NCI-H524 treated with DMSO at 0.1 percent for 48 hours (cell line): ENCODE data around the gene FOLR1.

ENCODE experiments used
- DNase-seq: peaks from one replicate; lab custom pipeline; 2025; lab: John Stamatoyannopoulos, UW

Gene FOLR1

DNA sequence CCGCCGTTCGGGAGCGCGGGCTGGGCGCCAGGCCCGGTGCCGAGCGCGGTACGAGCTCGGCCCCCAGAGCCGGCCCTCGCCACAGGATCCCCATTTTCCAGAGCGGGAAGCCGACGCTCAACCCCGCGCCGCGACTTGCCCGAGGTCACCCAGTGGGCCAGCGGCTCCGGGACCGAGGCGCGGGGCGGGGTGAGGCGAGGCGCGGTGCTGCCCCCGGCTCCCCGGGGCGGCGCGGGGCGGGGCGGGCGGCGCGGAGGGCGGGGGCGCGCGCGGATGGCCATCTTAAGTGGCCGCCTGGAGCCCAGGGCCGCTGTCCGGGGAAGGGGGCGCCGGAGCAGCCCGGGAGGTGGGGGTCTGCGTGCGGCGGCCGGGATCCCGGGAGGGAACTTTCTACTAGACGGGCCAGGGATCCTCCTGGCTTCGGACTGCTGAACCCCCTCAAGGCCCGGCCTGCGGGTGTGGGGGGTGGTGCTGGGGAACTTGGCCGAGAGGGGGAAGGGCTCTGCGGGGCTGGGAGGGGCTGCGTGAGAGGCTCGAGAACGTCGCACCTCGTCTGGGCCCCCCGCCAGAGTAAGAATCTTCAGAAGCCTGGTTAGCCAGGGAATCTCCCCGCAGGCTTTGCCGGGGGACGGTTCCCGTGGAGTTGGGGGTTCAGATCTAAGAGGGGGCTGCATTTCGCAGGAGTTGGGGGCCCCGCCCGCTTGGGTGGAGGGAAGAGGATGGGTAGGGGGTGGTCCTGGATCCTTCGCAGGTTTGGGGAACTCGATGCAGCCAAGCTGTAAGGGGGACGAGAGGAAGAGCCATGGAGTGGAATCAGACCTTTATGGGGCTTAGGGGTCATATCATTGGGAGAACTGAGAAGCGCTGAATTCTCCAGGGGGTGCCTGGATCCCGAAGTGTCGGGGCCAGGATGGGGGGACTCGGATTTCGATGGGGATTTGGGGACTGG, 31.9 kb downstream of the FOLR1 start:
- no peak for DNase-seq

DNA sequence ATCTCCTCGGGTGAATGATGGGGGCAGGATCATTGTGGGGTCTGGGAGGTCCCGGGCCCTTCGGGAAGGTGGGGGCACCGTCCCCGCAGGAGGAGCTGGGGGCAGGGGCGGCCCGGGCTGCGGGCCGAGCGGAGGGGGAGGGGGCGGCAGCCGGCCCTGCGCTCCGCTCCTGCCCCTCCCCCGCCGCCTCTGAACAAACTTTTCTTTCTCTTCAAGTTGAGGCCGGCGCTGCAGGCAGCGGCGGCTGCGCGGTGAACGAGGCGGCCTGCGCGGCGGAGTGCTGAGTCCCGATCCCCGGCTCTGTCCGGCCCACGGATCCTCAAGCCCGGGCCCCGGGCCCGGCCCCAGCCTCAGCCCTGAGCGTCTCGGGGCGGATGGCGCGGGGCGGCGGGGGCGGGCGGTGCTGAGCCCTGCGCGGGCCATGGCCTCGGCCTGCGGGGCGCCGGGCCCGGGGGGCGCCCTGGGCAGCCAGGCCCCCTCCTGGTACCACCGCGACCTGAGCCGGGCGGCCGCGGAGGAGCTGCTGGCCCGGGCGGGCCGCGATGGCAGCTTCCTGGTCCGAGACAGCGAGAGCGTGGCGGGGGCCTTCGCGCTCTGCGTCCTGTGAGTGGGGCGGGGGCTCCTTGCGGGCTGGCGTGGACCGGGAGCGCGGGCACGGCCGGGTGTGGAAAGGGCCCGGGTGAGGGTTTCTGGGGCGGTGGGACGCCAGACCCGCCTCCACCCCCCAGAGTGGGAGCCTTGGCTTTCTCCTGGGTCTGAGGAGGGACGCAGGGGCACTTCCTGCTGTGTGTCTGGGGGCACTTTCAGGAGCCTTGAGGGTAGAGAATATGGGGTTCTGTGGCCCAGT, 32.8 kb downstream of the FOLR1 start, which contains the start of gene INPPL1:
TSS of gene INPPL1 (plus strand) at position 204 of the 847 bp plus-strand sequence. CDS start at position 422, 218 bp downstream.
- no peak for DNase-seq

DNA sequence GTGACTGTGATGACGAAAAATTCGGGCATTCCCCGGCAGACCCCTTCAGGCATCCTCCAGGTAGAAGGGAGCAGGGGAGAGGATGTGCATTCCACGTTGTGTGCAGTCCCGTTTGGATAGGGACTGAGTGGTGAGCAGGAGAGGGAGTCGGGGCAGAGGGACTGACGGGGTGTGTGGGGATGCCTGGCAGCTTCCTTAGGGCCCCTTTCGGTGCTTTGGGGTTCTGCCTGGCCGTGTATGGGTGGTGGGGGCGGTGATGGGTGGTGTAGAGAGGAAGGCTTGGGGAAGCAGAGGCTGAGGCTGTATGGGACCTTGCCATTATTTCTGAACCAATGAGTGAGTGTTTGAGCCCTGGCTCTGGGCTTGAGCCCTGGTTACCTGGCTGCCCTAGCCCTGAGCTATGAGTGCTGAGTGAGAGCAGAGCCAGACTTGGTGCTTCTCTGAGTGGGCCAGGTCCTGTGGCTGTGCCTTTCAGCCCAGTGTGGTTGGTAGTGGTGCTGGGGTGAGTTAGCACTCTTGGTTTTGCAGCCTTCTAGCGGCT, 33.5 kb downstream of the FOLR1 start:
- DNase-seq: no peak

DNA sequence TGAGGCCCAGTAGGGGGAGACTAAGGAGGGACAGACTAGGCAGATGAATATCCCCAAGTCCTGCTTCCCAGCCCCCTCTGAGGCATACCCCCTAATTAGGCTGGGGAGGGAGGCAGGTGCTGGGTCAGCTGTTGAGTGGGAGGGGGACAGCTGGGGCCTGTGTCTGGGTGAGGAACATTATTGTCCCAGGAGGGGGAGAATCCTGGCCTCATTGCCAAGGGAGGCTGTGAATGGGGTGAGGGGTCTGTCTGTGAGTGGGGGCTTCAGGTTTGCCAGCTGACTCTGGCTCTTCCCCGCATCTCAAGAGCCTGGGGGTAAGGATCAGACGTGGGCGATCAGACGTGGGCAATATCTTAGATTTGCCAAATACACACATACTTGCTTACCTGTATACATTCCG, 34.8 kb downstream of the FOLR1 start:
- DNase-seq: no peak

DNA sequence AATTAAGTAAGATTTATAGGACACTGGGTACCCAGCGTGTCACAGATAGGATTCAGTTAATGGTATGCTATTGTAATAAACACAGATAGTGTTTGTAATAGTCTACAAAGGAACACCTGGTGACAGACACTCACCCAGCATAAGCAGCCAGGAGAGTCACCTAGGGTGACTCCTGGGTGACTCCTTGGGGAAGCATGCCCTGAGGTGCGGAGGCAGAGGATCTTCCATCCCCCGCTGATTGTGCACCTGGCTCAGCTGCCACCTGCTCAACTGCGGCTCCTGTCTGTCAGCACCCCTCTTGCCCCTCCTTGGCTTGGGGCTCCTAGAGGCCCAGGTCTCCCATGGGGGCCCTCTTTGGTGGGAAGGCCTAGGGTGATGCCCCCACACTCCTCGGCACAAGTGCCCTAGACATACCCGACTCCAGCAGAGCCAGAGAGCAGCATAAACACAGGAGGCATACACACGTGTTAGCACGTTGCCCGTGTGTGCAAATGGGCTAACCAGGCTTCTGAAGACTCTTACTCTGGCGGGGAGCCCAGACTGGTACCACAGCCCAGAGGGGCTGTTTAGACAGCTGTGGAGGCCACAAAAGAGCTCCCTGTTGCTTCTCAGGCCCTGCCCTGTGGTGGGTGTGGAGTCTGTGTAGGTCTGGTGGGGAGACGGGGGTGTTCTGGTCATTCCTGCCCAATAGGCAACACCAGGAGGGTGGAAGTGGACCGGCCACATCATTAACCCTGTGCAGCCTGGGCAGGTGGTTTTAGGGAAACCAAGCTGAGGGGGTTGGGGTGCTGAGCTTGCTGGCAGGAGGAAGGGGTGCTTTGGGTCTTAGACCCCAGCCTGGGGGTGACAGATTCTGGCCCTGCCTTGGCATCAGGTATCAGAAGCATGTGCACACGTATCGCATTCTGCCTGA, 35.6 kb downstream of the FOLR1 start:
- DNase-seq: no peak

DNA sequence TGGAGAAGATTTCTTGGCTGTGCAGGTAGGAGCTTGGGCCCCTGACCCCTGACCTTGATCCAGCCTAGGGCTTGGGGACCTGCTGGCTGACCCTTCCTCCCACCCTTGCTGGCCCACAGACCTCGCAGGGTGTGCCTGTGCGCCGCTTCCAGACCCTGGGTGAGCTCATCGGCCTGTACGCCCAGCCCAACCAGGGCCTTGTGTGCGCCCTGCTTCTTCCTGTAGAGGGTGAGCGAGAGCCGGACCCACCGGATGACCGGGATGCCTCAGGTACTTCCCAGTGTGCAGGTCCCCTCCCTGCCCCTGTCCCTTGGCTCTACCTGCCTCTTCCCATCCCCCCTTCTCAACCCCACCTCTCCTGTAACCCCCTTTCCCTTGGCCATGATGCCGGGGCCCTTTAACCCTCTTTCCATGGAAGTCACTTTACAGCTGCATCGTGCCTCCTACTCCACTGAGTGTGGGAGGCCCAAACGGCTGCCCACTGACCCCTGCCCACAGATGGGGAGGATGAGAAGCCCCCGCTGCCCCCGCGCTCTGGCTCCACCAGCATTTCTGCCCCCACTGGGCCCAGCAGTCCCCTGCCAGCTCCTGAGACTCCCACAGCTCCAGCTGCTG, 36.4 kb downstream of the FOLR1 start:
- DNase-seq: no peak

DNA sequence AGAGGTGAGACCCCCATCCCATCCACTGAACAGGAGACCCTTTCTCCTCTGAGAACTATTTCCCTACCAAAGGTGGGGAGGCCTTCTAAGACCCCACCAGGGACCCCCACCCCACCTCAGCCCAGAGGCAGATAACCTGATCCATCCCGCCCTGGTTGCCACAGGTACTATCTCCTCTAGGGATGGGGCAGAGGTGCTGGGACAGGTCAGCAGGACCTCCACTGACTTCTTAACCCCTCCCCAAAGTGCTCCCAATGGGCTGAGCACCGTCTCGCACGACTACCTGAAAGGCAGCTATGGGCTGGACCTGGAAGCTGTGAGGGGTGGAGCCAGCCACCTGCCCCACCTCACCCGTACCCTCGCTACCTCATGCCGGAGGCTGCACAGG, 36.9 kb downstream of the FOLR1 start:
- DNase-seq: no peak

DNA sequence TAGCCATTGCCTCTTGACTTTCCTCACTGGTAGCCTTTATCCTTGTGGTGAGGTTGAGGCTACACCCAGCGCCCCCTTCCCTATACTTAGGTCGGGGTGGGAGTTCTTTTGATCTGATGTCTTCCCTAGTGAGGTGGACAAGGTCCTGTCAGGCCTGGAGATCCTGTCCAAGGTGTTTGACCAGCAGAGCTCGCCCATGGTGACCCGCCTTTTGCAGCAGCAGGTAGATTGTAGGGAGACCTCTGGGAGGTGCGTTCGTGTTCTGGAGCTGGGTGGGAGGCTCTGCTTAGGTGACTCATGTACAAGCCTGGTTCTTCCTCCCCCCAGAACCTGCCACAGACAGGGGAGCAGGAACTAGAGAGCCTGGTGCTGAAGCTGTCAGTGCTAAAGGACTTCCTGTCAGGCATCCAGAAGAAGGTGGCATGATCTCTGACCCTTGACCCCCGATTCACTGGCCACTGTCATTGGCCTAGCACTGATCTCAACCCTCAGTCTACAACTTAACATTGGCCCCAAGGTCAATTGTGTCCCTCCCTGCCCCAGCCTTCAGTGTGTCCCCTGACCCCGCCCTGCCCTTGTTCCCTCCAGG, 37.5 kb downstream of the FOLR1 start:
- no peak for DNase-seq

DNA sequence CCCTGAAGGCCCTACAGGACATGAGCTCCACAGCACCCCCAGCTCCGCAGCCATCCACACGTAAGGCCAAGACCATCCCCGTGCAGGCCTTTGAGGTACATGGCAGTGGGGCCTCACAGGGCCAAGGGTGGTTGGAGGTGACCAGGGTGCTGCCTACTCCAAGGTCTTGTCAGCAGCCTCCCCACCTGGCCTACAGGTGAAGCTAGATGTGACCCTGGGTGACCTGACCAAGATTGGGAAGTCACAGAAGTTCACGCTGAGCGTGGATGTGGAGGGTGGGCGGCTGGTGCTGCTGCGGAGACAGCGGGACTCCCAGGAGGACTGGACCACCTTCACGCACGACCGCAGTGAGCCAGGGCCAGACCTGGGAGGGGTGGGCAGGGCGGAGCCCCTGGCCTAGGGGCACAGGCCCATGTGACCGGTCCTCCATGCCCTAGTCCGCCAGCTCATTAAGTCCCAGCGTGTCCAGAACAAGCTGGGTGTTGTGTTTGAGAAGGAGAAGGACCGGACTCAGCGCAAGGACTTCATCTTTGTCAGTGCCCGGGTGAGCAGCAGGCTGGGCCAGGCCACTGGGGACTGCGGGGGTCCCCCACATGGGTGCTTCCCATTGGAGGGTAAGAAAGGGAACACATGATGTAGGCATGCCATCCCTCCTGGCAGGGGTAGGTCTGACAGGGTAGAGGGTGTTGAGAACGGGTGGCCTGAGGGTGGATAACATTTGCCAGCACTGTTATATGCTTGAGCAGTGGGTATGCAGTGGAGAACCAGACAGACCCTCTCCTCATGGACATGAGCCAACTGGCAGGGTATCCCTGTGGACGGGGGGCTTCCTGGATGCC, 38.2 kb downstream of the FOLR1 start:
- DNase-seq: no peak

DNA sequence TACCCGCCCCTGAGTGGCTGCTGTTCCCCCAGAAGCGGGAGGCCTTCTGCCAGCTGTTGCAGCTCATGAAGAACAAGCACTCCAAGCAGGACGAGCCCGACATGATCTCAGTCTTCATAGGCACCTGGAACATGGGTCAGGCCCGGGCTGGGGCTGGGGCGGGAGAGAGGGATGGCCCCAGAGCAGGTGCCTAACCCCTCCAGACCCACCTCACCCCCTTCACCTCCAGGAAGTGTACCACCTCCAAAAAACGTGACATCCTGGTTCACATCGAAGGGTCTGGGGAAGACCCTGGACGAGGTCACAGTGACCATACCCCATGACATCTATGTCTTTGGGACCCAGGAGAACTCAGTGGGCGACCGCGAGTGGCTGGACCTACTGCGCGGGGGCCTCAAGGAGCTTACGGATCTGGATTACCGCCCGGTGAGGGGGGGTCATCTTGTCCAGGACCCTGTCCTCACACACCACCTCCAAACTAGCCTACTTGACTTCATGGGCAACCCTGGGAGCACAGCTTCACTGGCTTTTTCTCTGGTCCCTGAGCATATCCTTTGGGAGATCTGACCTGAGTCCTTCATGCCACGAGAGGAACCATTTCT, 38.9 kb downstream of the FOLR1 start:
- DNase-seq: no peak

DNA sequence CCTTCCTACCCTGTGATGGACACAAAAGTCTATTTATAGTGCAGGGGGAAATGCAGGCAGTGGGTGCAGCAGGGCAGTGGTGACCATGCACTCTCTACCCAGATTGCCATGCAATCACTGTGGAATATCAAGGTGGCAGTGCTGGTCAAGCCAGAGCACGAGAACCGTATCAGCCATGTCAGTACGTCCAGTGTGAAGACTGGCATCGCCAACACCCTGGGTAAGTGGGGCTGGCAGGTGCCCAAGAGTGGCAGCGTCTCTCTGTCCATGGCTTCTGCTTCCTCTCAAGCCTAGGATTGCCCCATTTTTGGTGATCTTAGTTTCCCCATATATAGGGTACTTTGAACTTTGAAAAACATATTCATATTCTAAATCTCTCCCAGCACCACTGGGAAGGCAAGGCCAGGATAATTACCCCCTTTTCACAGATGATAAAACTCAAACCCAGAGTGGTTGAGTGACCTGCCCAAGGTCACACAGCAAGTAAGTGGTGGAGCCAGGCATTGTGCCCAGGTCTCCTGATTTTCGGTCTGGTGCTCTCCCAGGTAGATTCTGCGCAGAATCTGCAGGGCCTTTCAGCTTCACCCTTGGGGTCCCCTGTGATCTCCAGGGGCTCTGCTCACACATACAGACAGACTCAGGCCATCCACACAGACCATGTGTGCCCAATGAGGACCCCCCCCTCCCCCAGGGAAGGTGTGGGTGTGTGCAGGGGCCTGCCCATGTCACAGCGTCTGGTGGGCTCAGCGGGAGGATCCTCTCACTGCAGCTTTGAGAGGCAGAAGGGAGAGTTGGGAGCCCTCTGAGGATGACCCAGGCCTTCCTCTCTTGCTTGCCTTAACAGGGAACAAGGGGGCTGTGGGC, 39.7 kb downstream of the FOLR1 start:
- no peak for DNase-seq

DNA sequence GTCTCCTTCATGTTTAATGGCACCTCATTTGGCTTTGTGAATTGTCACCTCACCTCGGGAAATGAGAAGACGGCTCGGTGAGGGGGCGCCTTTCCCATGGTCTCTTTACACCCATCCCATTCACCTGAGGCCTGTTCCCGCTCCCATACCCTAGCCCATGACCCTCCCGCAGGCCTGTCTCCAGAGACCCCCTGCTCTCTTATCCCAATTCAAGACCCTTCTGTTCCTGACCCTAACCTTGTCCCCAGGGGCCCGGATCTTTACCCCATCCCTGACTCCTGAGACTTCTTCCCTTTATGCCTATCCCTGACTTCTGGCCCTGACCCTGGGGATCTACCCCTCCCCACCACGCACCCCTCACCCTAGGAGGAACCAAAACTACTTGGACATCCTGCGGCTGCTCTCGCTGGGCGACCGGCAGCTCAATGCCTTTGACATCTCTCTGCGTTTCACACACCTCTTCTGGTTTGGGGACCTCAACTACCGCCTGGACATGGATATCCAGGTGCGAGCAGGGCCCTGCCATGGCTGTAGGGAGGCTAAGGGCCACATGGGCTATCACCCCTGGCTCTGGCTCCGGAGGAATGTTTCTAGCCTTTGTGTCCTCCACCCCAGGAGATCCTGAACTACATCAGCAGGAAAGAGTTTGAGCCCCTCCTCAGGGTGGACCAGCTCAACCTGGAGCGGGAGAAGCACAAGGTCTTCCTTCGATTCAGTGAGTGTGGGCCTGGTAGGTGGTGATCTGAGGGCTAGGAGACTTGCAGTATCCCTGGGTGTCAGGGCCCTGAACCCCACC, 40.5 kb downstream of the FOLR1 start:
- no peak for DNase-seq

DNA sequence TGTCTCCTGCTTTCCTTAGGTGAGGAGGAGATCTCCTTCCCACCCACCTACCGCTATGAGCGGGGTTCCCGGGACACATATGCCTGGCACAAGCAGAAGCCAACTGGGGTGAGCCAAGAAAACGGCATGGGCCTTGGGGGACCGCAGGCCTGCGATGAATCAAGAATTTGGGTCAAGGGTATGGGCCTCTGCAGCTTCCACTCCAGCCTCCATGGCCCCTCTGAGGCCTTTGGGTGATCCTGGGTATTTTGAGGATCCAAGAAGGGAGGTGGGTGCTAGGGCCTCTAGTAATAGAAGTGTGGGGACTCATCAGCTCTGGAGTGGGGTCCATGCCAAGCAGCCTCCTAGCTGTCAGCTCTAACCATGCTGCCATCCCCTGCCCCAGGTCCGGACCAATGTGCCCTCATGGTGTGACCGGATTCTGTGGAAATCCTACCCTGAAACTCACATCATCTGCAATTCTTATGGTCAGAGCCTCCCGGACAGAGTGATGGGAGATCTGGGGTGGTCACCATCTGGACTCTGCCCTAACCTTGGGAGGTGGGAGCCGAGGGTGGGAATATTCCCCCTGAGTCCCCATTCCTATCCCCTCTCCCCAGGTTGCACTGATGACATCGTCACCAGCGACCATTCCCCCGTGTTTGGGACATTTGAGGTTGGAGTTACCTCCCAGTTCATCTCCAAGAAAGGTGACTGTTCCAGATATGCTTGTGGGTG, 41.3 kb downstream of the FOLR1 start:
- DNase-seq: no peak

DNA sequence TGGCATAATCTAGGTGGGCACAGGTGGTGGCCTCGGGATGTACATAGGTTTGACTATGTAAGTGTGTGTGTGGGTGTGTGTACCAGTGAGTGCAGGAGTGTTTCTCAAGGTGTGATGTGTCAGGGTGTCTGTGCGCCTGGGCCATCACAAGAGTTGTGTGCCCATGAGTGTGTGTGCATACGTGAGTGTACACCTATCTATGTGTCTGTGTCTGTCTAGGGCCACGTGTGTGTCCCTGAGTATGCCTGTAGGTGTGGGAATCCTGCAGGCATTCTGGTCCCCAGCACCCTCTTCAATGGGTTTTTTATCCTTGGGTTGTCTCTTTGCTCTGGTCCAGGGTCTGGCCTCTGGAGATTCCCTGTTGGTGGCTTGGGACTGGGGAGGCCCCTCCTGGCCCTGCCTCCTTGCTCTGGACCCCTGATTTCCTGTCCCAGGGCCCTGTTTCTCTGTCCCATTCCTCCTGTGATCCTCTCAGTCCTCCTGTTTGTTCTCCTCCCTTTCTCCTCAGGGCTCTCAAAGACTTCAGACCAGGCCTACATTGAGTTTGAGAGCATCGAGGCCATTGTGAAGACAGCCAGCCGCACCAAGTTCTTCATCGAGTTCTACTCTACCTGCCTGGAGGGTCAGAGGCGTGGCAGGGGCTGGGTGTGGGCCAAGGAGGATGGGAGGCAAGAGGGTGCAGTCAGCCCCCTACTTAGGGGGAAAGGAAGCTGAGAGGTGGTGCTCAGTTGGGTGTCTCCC, 42.0 kb downstream of the FOLR1 start:
- no peak for DNase-seq

DNA sequence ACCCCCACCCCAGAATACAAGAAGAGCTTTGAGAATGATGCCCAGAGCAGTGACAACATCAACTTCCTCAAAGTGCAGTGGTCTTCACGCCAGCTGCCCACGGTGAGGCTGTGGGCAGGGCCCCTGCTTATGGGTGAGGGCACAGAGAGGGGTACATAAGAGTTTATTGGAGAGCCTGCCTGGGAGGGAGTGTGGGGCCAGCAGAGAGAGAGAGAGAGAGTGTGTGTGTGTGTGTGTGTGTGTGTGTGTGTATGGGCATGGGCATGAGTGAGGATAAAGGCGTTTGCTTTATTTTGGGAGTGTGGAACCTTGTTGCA, 42.5 kb downstream of the FOLR1 start:
- DNase-seq: no peak

DNA sequence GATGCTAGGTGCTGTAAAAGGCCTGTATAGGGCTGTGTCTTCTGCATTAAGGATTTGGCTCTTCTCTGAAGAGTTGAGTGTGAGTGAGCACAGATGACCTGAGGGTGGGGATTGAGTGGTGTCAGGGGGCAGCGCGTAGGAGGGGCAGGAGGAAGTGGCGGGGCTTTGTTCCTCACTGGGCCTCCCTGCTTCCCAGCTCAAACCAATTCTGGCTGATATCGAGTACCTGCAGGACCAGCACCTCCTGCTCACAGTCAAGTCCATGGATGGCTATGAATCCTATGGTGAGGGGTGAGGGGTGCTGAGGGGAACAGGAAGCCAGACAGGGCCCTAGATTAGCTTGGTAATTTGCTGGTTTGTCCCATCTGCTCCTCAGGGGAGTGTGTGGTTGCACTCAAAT, 43.0 kb downstream of the FOLR1 start:
- no peak for DNase-seq
